NCI-H446 treated with DMSO at 0.1 percent for 48 hours (cell line): ENCODE measurements around the gene WDR88.
"Not testable (repeated sequence)": the region's sequence is repeated elsewhere in the genome, so short reads cannot be mapped to it uniquely, and the experiment has no call there.

Experiments
- DNase-seq: peaks from one replicate; lab custom pipeline; 2025; lab: John Stamatoyannopoulos, UW

WDR88 gene

DNA sequence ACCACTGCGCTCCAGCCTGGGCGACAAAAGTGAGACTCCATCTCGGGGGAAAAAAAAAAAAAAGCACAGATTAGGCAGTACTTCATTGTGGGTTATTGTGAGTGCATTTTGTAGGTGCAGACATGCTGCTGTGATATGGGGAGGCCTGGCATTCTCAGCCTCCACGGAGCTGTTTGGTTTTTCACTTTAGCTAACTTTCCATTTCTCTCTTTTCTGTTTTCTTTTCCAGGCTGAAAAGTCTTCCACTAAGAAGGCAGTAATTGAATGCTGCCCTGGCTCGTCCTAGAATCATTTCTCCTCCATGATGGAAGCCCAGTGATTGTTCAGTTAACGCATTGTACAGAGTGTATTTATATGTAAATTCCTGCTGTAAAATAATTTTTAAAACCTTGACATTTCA is 2.0 kb upstream of the WDR88 start:
- no peak for DNase-seq

DNA sequence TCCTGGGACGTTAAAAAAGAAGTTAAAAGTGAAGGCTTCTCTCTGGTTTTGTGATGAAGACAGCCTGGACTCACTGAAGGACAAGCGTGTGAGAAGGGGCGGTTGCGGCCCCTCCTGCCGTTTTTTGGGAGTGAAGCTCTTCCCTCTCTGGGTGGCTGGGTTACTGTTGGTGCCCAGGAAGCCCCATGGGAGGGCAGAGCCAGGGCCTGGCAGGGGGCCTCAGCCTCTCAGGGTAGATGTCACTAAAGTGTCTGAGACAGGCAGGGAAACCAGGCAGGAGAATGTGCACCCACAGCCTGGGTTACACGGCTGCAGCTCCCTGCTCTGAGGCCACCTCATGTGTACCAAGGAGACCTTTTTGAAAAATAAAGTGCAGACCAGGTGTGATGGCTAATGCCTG is 1.5 kb upstream of the WDR88 start:
- no peak for DNase-seq

DNA sequence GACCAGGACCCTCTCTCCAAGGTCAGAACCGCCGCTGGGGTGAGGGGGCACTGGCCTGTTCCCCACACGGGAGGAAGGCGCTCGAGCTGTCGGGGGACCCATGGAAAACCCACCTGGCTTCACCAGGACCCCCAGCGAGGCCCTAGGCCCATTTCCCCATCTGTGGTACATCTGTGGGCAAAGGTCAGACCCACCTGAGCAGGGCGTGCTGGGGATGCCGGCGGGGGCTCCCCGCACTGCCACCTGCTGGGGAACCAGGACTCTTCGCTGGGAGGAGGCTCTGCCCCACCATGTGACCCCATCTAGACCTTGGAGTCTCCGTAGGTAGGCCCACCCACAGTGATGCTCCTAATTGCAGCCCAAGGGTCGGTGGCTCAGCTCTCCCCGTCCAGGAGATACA is 511 bp downstream of the WDR88 start:
- DNase-seq: no peak

DNA sequence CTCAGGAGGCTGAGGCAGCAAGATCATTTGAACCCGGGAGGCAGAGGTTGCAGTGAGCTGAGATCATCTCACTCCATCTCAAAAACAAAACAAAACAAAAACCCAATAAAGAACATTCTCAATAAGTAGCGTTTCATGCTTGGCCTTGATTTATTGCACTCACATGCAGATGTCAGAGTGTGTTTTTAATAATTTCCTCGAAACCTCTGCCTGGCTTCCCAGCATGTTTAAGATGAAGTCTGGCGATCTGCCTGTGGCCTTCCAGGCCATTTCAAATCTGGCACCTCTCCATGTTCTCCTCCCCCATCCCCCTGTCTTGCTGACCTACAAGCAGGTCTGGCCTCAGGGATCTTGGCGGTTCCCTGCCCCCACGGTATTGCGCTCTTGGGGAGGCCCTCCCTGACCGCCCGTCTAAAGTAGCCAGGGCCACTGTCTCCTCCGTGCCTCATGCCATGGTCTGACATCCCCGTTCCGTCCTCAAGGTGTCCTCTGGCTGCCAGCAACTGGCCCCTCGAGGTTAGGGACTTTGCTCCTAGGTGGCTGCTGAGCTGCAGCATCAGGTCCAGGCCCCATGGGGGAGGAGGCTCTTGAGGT is 1.6 kb downstream of the WDR88 start:
- no peak for DNase-seq

DNA sequence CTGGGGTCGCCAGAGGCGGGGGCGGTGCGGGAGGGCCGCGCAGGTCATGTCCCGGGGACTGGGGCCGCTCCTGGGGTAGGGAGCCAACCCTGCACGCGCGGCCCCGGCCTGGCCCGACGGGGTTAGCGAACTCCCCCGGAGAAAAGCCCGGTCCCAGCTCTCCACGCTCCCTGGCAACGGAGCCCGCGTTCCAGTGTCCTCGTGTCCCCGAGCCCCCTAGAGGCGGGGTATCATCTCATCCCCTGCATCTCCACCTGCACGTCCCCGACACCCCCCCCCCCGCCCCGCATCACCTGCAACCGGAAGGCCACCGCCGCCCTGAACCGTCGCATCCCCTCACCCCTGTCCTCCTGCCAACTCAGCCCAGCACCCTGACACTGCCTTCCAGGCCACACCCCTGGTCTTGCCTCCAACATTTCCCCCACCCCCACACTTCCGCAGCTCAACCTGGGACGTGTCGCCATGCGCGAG is 2.7 kb downstream of the WDR88 start:
- DNase-seq: no peak

DNA sequence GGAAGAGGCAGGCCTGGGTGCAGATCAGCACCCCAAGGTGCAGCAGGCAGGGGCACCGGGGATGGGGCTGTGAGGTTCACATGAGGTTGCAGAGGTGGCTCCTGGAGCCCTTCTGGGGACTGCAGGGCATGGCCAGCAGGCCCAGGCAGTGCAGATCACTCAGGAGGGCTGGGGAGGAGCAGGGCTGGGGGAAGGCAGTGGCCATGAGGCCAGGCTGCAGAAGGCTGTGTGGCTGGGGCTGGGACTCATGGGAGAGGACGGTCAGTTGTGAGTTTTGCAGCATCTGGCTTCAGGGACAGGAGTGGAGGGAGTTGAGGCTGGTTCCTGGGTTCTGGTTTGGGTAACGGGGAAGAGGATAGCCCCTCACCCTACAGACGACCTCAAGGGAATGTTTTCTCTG is 7.3 kb downstream of the WDR88 start:
- DNase-seq: no peak

DNA sequence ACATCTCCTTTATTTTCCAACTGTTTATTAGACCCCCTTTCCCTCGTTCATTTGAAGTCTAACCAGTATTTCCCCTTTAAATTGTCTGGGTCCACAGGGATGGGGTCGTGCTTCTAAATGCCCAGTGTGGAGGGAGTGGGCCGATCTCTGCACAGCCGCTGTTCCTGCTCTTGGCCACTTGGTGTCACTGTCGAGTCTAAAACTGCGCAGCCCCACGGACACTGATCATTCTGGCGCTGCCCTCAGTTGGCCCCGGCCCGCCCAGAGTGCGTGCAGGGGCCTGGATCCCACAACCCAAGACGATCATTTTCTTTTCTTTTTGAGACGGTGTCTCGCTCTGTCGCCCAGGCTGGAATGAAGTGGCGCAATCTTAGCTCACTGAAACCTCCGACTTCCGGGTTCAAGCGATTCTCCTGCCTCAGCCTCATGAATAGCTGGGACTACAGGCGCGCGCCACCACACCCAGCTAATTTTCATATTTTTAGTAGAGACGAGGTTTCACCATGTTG is 12.0 kb downstream of the WDR88 start:
- DNase-seq: peak; percentile 18

DNA sequence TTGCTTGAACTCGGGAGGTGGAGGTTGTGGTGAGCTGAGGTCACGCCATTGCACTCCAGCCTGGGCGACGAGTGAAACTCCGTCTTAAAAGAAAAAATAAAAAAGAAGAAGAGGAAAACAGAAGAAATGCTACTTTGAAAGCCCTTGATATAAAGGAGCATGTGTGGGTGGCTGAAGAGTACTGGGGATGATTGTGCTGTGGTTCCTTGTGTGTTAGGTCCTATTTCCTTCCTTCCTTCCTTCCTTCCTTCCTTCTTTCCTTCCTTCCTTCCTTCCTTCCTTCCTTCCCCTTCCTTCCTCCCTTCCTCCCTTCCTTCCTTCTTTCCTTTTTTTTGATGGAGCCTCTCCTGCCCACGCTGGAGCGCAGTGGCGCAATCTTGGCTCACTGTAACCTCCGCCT is 14.3 kb downstream of the WDR88 start:
- DNase-seq: no peak

DNA sequence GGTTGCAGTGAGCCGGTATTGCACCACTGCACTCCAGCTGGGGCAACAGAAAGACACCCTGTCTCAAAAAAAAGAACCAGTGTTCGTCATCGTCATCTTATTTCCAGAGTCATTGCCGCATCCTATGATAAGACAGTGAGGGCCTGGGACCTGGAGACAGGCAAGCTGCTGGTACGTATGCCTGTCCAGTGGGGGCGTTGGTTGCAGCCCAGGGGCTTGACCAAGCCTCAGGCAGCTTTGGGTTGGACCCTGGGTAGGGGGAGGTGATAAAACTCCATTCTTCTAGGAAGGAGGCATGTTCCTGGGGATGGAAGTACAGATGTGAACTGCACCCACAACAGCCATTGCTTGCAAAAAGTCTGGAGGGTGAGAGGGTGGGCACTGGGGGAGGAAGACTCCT is 15.6 kb downstream of the WDR88 start:
- DNase-seq: no peak

DNA sequence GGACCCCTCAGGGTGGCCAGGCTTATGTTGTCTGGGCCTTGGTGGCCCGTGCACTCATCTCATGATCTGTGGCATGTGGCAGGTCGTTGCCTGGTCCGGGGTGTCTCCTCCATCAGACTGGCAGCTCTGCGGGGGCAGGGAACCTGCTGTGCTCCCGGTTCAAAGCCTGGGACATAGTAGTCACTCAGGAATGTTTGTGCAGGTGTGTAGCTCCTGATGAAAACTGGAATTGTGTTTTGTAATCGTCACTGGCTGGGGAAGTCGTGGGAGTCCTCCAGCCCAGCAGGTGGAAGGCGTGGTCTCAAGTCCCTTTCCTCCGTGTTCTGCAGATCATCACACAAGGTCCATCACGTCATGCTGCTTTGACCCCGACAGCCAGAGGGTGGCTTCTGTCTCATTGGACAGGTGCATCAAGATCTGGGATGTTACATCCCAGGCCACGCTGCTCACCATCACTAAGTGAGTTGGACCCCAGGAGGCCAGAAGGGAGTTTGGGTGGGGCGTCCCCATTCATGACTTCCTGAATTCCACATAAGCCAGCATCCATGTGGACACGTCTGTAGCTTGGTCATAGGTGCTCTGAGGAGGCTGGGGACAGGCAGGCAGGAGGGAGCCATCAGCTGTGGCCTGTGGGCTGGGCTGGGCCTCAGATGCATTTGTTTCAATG is 19.1 kb downstream of the WDR88 start:
- no peak for DNase-seq

DNA sequence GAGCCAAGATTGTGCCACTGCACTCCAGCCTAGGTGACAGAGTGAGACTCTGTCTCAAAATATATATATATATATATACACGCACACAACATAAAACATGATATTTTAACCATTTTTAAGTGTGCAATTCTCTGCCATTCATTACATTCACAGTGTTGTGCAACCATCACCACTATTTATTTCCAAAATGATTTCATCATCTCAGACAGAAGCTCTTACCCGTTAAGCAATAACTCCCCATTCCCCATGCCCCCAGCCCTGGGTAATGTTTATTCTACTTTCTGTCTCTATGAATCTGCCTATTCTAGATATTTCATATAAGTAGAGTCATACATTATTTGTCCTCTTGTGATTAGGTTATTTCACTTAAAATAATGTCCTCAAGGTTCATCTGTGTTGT is 20.3 kb downstream of the WDR88 start:
- DNase-seq: no peak

DNA sequence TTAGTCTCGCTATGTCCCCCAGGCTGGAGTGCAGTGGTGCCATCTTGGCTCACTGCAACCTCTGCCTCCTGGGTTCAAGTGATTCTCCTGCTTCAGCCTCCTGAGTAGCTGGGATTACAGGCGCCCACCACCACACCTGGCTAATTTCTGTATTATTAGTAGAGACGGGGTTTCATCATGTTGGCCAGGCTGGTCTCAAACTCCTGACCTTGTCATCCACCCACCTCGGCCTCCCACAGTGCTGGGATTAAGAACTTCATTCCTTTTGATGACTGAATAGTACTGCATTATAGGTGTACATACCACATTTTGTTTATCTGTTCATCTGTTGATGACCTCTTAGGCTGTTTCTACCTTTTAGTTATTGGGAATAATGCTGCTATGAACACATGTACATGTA is 20.7 kb downstream of the WDR88 start:
- DNase-seq: not testable (repeated sequence)

DNA sequence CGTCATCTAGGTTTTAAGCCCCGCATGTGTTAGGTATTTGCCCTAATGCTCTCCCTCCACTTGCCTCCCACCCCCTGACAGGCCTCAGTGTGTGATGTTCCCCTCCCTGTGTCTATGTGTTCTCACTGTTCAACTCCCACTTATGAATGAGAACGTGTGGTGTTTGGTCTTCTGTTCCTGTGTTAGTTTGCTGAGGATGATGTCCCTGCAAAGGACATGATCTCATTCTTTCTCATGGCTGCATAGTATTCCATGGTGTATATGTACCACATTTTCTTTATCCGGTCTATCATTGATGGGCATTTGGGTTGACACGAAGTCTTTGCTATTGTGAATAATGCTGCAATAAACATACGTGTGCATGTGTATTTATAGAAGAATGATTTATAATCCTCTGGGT is 22.4 kb downstream of the WDR88 start:
- DNase-seq: not testable (repeated sequence)

DNA sequence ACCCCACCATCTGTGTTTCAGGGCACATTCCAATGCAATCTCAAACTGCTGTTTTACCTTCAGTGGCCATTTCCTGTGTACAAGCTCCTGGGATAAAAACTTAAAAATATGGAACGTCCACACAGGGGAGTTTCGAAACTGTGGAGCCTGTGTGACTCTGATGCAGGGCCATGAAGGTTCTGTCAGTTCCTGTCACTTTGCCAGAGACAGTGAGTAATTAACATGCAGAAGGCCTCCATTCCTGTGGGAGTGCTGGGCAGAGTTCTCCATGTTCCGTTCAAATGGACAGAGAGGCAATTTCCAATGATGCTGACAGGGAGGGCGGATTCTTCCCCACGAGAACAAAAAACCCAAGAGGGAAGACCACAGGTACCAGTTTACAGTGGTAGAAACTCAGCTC is 24.4 kb downstream of the WDR88 start:
- no peak for DNase-seq

DNA sequence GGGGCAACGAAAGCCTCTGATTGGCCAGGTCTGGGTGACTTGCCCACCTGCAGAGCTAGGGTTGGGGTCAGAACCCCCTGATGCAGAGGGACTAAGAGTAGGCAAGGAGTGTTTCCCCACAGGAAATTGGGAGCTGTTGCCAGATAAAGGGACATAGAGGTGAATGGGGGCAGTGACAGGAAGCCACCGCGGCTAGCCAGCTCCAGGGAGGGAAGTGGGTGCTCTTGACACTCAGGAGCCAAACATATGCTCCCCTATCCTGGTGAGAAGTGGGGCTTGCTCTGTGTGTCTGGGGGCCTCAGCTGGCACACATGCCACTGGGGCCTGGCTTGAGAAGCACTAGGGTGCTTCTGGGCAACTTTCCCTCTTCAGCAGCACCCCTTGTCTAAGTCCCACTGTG is 26.0 kb downstream of the WDR88 start:
- no peak for DNase-seq

DNA sequence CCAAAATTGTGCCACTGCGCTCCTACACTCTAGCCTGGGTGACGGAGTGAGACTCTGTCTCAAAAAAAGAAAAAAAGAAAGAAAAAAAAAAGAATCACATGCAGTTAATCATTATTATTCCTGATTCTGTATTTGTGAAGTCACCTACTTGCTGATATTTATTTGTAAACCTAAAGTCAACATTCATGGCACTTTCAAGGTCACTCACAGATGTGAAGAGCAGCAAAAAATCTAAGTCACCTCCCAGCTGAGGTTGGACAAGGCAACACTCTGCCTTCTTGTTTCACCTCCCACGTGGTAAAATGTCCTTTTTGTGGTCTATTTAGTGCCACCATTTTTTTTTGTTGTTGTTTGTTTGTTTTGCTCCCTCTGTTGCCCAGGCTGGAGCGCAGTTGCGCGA is 26.5 kb downstream of the WDR88 start:
- no peak for DNase-seq

DNA sequence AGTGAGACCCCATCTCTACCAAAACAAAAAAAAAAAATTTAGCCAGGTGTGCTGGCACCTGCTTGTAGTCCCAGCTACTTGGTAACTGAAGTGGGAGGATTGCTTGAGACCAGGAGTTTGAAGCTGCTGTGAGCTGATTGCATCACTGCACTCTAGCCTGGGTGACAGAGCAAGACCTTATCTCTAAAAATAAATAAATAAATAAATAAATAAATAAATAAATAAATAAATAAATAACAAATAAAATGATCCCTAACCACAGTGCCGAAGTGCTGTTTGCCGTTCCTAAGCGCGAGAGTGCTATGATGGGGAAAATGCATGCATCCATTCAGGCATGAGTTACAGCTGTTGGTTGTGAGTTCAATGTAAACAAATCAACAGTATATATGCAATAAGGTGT is 27.2 kb downstream of the WDR88 start:
- no peak for DNase-seq

DNA sequence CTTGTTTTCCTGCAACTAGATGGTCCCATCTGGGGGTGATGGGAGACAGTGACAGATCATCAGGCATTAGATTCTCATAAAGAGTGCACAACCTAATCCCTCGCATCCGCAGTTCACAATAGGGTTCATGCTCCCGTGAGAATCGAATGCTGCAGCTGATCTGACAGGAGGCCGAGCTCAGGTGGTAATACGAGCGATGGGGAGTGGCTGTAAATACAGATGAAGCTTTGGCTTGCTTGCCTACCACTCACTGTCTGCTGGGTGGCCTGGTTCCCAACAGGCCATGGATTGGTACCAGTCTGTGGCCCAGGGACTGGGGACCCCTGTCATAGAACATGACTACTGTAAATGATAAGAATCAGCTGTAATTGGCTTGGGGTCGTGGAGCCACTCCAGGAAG is 28.0 kb downstream of the WDR88 start:
- no peak for DNase-seq

DNA sequence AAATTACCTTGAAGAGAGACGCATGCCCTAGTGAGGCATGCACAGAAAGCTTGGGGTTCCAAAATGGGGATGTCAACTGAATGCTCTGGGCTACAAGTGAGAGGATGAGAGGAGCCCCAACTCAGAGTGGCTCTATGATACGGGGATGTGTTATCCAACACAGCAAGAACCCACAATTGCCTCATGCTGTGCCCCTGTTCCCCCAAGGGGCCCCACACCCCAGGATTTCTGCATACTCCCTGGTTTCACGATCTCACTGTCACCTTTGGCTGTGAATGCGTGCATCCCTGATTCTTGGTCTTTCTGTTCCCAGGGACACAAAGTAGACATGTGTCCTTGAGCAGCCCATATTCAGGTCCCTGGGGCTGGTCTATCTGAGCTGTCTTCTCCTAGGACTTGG is 29.3 kb downstream of the WDR88 start:
- DNase-seq: no peak

DNA sequence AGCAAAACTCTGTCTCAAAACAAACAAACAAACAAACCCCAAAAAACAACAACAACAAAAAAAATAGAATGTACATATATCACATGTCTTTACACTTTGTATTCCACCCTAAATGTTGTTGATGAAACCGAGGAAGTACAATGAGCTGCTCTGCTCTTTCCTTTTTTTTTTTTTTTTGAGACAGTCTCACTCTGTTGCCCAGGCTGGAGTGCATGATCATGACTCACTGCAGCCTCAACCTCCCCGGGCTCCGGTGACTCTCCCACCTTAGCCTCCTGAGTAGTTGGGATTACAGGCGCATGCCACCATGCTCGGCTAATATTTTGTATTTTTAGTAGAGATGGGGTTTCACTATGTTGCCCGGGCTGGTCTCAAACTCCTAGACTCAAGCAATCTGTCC is 31.6 kb downstream of the WDR88 start:
- DNase-seq: no peak

DNA sequence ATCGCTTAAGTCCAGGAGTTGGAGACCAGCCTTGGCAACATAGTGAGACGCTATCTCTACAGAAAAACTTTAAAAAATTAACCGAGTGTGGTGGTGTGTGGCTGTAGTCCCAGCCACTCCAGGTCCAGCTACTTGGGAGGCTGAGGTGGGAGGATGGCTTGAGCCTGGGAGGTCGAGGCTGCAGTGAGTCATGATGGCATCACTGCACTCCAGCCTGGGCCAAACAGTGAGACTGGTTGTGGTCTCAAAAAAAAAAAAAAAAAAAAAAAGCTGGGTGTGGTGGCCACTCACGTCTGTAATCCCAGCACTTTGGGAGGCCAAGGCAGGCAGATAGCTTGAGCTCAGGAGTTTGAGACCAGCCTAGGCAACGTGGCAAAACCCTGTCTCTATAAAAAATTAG is 34.1 kb downstream of the WDR88 start:
- not testable (repeated sequence) for DNase-seq

DNA sequence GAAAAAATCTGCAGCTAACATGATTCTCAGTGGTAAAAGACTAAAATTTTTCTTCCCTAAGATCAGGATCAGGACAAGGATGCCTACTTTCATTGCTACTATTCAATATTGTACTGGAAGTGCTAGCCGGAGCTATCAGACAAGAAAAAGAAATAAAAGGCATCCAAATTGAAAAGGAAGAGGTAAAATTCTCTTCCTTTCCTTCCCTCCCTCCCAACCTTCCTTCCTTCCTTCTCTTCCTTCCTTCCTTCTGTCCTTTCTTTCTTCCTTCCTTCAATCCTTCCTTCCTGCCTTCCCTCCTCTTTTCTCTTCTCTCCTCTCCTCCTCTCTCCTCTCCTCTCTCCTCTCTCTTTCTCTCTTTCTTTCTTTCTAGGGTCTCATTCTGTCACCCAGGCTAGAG is 35.5 kb downstream of the WDR88 start:
- DNase-seq: no peak

DNA sequence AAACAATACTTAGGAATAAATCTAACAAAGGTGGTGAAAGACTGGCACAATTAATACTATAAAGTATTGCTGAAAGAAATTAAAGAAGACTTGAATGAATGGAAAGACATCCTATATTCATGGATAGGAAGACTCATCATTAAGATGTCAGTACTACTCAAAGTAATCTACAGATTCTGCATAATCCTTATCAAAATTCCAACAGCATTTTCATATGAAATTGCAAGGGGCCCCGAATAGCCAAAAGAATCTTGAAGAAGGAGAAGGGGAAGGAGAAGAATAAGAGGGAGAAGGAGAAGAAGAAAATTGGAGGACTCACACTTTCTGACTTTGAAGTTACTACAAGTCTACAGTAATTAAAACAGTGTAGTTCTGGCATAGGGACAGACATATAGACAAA is 36.6 kb downstream of the WDR88 start:
- no peak for DNase-seq

DNA sequence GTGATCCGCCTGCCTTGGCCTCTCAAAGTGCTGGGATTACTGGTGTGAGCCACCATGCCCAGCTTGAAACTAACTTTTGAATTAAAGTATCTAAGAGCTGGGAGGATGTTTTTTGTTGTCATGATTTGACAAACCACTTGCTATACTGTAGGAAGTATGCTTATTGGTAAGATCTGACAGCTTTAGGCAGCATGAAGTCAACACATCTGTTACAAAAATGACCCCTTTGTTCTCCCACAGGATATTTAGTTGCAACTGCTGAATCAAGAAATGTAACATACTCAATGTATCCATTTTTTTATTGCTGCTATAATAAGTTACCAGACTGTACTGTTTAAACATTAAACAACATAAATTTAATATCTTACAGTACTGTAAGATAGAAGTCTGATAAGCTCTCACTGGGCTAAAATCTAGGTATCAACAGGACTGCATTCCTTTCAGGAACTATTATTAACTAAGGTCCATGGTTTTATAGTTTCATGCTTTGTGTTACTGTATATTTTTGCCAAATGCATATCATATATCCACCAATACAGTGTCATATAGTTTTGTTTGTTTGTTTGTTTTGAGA is 39.4 kb downstream of the WDR88 start:
- no peak for DNase-seq
